Stimulated activated CD8-positive, alpha-beta memory T cell treated with anti-CD3 and anti-CD28 coated beads, Interleukin-4, amount 100 ng/mL, for 1 hour (primary cell): Measurements from ENCODE around the gene PHF19.

Experiments
- DNase-seq, 2 donors: peaks; one replicate each; pipeline ENCODE4 v3.0.0-alpha.2; 2020; ENCODE audit warnings: low read depth in 2 of 2, low spot score in 1 of 2

PHF19 gene

GRCh38 chr9:120815075-120815474 lies 61.9 kb downstream of the PHF19 start:
- no peak for DNase-seq

DNA sequence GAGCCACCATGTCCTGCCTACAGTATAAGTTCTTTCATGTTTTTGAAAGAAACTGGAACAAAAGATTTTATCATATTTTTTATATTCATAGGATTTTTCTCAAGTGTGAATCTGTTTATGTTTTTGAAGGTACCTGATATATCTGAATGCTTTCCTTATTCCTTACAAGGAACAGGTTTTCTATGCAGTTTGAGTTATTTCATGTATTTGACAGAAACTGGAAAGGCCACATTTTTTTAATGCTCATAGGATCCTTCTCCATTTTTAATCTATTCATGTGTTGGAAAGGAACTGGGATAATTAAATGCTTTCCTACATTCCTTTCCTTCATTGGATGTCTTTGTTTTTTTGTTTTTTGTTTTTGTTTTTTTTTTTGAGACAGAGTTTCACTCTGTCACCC lies 68.1 kb downstream of the PHF19 start:
- DNase-seq, result no peak

- DNase-seq, result no peak
Observed at GRCh38 chr9:120807607-120808379, 69.2 kb downstream of the PHF19 start.
